PC-3 (cell line): ENCODE measurements around the gene NPAT. TPM values are rescaled to one million over a fixed set of nuclear protein-coding genes. Genes with fewer than 3 reads are reported as not detected.

ENCODE experiments used
- ATAC-seq: fragments of 200-7000 bp; cut with Tn5 transposase; 2 replicates; pipeline ENCODE4 v1.9.1; 2020; ENCODE audit warnings: mild to moderate bottlenecking, moderate library complexity
- BruUV-seq: library from RNA; stranded (reverse); fragments of 400-500 nt; replicated peaks from 2 replicates; lab custom pipeline; 2021; lab: Mats Ljungman, UMichigan
- CTCF ChIA-PET: fragments of 300-600 bp; sonication (Branson Sonifier 250); formaldehyde crosslinking; loops from one replicate; lab custom pipeline; 2022; ENCODE audit warnings: antibody characterized with exemption; lab: Charles Lee
- POLR2A ChIA-PET: fragments of 300-600 bp; sonication (Branson Sonifier 250); formaldehyde crosslinking; loops from one replicate; lab custom pipeline; 2022; ENCODE audit warnings: antibody characterized with exemption; ENCODE audit not compliant: unreplicated experiment; lab: Charles Lee
- DNase-seq: peaks from one replicate; pipeline ENCODE4 v3.0.0-alpha.2; 2015
- H2AFZ ChIP-seq: fragments of 300-600 bp; sonication (generic); 2 replicates; pipeline ENCODE4 v1.6.0; 2016; ENCODE audit warnings: antibody characterized with exemption, low read length
- H3F3A ChIP-seq: fragments of 300-600 bp; sonication (generic); one replicate; pipeline ENCODE4 v1.6.0; 2017; ENCODE audit warnings: antibody characterized with exemption, low read length, control low read depth, mild to moderate bottlenecking; ENCODE audit not compliant: unreplicated experiment
- H3K27ac ChIP-seq: fragments of 300-600 bp; sonication (generic); 2 replicates; pipeline ENCODE4 v1.5.1; 2016; ENCODE audit warnings: mild to moderate bottlenecking, low read length
- H3K27me3 ChIP-seq: fragments of 300-600 bp; sonication (generic); 2 replicates; pipeline ENCODE4 v1.6.1; 2016; ENCODE audit warnings: low read length, mixed read lengths
- H3K36me3 ChIP-seq: fragments of 300-600 bp; sonication (generic); 2 replicates; pipeline ENCODE4 v1.6.1; 2016; ENCODE audit warnings: low read depth, mixed run types, low read length, mixed read lengths
- H3K4me1 ChIP-seq: fragments of 300-600 bp; sonication (generic); 2 replicates; pipeline ENCODE4 v1.5.1; 2016; ENCODE audit warnings: low read length; ENCODE audit not compliant: insufficient read depth
- H3K4me2 ChIP-seq: fragments of 300-600 bp; sonication (generic); 2 replicates; pipeline ENCODE4 v1.6.0; 2016; ENCODE audit warnings: low read length
- H3K4me3 ChIP-seq: fragments of 300-600 bp; sonication (generic); 2 replicates; pipeline ENCODE4 v1.5.1; 2016; ENCODE audit warnings: mild to moderate bottlenecking, low read length, mixed read lengths
- H3K79me2 ChIP-seq: fragments of 300-600 bp; sonication (generic); 2 replicates; pipeline ENCODE4 v1.6.1; 2017; ENCODE audit warnings: low read length, mixed read lengths
- H3K9ac ChIP-seq: fragments of 300-600 bp; sonication (generic); 2 replicates; pipeline ENCODE4 v1.6.0; 2016; ENCODE audit warnings: mild to moderate bottlenecking, low read length
- H3K9me2 ChIP-seq: fragments of 300-600 bp; sonication (generic); replicated peaks from 2 replicates; pipeline ENCODE4 v1.6.1; 2016; ENCODE audit warnings: mixed run types, low read length, mixed read lengths
- H3K9me3 ChIP-seq: fragments of 300-600 bp; sonication (generic); 2 replicates; pipeline ENCODE4 v1.6.1; 2016; ENCODE audit warnings: low read length, mixed read lengths
- H4K20me1 ChIP-seq: fragments of 300-600 bp; sonication (generic); 2 replicates; pipeline ENCODE4 v1.6.1; 2016; ENCODE audit warnings: low read length, mixed read lengths
- CTCF ChIP-seq: fragments of 300-600 bp; sonication (generic); conservative IDR thresholded peaks from 2 replicates; pipeline ENCODE4 v1.5.1; 2017; ENCODE audit warnings: antibody characterized with exemption, low read depth, mild to moderate bottlenecking, low read length
- EZH2 ChIP-seq: fragments of 300-600 bp; sonication (generic); IDR thresholded peaks from one replicate; pipeline ENCODE4 v1.6.1; 2017; ENCODE audit warnings: antibody characterized with exemption, mild to moderate bottlenecking, low read length; ENCODE audit not compliant: unreplicated experiment
- EZH2phosphoT487 ChIP-seq: fragments of 300-600 bp; sonication (generic); IDR thresholded peaks from 2 replicates; pipeline ENCODE4 v1.6.1; 2018; ENCODE audit warnings: mild to moderate bottlenecking, antibody characterized with exemption, low read length, borderline replicate concordance
- intact Hi-C: fragments of 100-400 bp; cut with micrococcal nuclease; formaldehyde crosslinking; loops from 2 replicates; pipeline ENCODE4 v1.9.0; 2023
- total RNA-seq: library from RNA; depleted of rRNA; stranded (reverse); fragments of >200 nt; gene quantifications from 2 replicates; pipeline ENCODE4 v1.2.3, GENCODE V29; 2014

NPAT gene
- total RNA-seq, 1 experiment from 2014 or later = 19.6 TPM

DNA sequence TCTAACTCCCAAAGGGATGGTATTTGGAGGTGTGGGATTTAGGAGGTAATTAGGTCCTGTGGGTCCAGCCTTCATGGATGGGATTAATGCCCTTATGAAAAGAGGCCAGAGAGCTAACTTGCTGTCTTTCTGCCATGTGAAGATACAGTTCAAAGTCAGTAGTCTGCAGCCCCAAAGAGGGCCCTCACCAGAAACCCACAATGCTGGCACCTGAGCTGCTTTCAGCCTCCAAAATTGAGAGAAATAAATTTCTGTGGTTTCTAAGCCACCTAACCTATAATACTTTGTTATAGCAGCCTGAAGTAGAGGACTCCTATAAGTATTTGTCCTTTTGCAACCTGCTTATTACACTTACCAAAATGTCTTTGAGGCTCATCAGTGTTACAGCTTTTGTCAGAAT is 16.6 kb upstream of the NPAT start:
- H3K4me1 ChIP-seq = no peaks in the 10 kb centered on the region
- no peaks in the 10 kb centered on the region for H4K20me1 ChIP-seq
- no peak overlapping the region for H2AFZ ChIP-seq
- no peak overlapping the region for H3K4me3 ChIP-seq
- no peak overlapping the region for H3K4me2 ChIP-seq
- H3F3A ChIP-seq = no peaks in the 10 kb centered on the region
- no TSS peak for BruUV-seq
- ChIA-PET POLR2A (no interaction called here), CTCF (no interaction called here)
- peaks cover 30% of the 10 kb centered on the region for H3K36me3 ChIP-seq
- intact Hi-C loops = no loop called here
- 0 out of 2 replicates have a peak, but pooled peaks cover 6% of the 10 kb centered on the region for H3K9me3 ChIP-seq
- H3K27ac ChIP-seq = no peak overlapping the region
- TF ChIP-seq EZH2 = no peak
- TF ChIP-seq CTCF = no peak
- no peak for TF ChIP-seq EZH2phosphoT487
- H3K27me3 ChIP-seq = no peaks in the 10 kb centered on the region
- ATAC-seq (no peak), DNase-seq (no peak)
- H3K79me2 ChIP-seq = no peaks in the 10 kb centered on the region
- no peak overlapping the region for H3K9ac ChIP-seq
- H3K9me2 ChIP-seq = no peaks in the 10 kb centered on the region

DNA sequence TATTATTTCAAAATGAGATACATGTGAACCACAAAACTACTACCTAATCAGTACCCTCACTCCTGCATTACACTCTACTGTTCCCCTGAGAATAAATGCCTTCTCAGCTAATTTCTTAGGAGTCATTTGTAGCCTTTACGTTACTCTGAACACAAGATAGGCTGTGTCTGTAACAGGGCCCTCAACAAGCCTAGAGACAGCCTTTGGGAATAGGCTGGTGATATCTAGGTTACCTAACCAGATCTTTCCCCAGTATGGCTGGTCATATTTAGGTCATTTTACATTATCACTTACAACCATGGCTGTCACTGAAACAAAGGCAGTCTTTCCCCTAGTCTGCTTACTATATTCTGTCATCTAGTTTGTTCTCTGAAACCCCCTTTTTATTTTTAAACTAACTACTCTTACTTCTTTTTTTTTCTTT is 14.6 kb upstream of the NPAT start:
- Histone ChIP-seq H3K9ac (no peak overlapping the region), H3K4me3 (no peak overlapping the region), H3K79me2 (no peaks in the 10 kb centered on the region), H3F3A (no peaks in the 10 kb centered on the region), H3K4me1 (no peaks in the 10 kb centered on the region), H3K36me3 (peaks cover 32% of the 10 kb centered on the region), H3K27ac (no peak overlapping the region), H3K27me3 (no peaks in the 10 kb centered on the region), H3K9me3 (0 out of 2 replicates have a peak, but pooled peaks cover 6% of the 10 kb centered on the region), H4K20me1 (no peaks in the 10 kb centered on the region), H3K9me2 (no peaks in the 10 kb centered on the region), H2AFZ (no peak overlapping the region), H3K4me2 (no peak overlapping the region)
- CTCF ChIA-PET = no interaction called here
- intact Hi-C loops = no loop called here
- no TSS peak for BruUV-seq
- no peak for DNase-seq
- ATAC-seq = no peak
- POLR2A ChIA-PET = interaction anchor here (0.6 kb wide), 1 partner anchor 1039 kb away, joined by 4 read pairs; no protein-coding TSS in a partner anchor
- TF ChIP-seq CTCF (no peak), EZH2 (no peak), EZH2phosphoT487 (no peak)

GRCh38 chr11:108235633-108236032 is 13.2 kb upstream of the NPAT start:
- Histone ChIP-seq H3K79me2 (no peaks in the 10 kb centered on the region), H2AFZ (no peak overlapping the region), H3F3A (no peaks in the 10 kb centered on the region), H3K9me2 (no peaks in the 10 kb centered on the region), H4K20me1 (no peaks in the 10 kb centered on the region), H3K27ac (no peak overlapping the region), H3K9me3 (0 out of 2 replicates have a peak, but pooled peaks cover 6% of the 10 kb centered on the region), H3K9ac (no peak overlapping the region), H3K27me3 (no peaks in the 10 kb centered on the region), H3K4me2 (no peak overlapping the region), H3K4me3 (no peak overlapping the region), H3K4me1 (no peaks in the 10 kb centered on the region), H3K36me3 (peaks cover 37% of the 10 kb centered on the region)
- DNase-seq = no peak
- TF ChIP-seq CTCF (no peak), EZH2 (no peak), EZH2phosphoT487 (no peak)
- ChIA-PET POLR2A (no interaction called here), CTCF (no interaction called here)
- intact Hi-C loops = no loop called here
- BruUV-seq = no TSS peak
- ATAC-seq = no peak
